H7 (cell line): Measurements from ENCODE around the gene RNF151. TPM values are rescaled to one million over a fixed set of nuclear protein-coding genes. Genes with fewer than 3 reads are reported as not detected.
"Not testable (repeated sequence)": the region's sequence is repeated elsewhere in the genome, so short reads cannot be mapped to it uniquely, and the experiment has no call there.

Experiments used
- DNase-seq: peaks from one replicate; pipeline ENCODE4 v3.0.0; 2012
- H3K27me3 ChIP-seq: 2 replicates; pipeline ENCODE4 v1.6.0; 2011; ENCODE audit warnings: mild to moderate bottlenecking, low read length; ENCODE audit not compliant: control insufficient read depth, insufficient read depth
- H3K36me3 ChIP-seq: replicated peaks from 2 replicates; pipeline ENCODE4 v1.5.1; 2011; ENCODE audit warnings: low read length; ENCODE audit not compliant: control insufficient read depth, insufficient read depth
- H3K4me3 ChIP-seq: 2 replicates; pipeline ENCODE4 v1.5.1; 2011; ENCODE audit warnings: low read depth, mild to moderate bottlenecking, control low read depth, low read length, moderate library complexity; ENCODE audit not compliant: insufficient read depth
- total RNA-seq: library from RNA; depleted of rRNA; stranded (reverse); fragments of >200 nt; shearing (Covaris generic); gene quantifications from 2 replicates; pipeline ENCODE4 v1.2.3, GENCODE V29; 2014

RNF151 gene
- total RNA-seq, 1 experiment from 2014 or later: not detected

GRCh38 chr16:1944612-1945199 lies 21.9 kb upstream of the RNF151 start:
- peaks cover 3% of the 10 kb centered on the region; the same call in 1 of the 2 replicates for H3K27me3 ChIP-seq
- DNase-seq: no peak
- peaks cover 4% of the 10 kb centered on the region for H3K36me3 ChIP-seq
- H3K4me3 ChIP-seq: no peak overlapping the region

GRCh38 chr16:1945559-1946391 lies 20.9 kb upstream of the RNF151 start:
- no peak for DNase-seq
- 0 out of 2 replicates have a peak, but pooled peaks cover under 1% of the 10 kb centered on the region for H3K36me3 ChIP-seq
- H3K4me3 ChIP-seq: no peak overlapping the region
- H3K27me3 ChIP-seq: peaks cover 3% of the 10 kb centered on the region; the same call in 1 of the 2 replicates

- Histone ChIP-seq H3K36me3 (no peaks in the 10 kb centered on the region), H3K4me3 (no peak overlapping the region), H3K27me3 (peaks cover 3% of the 10 kb centered on the region; the same call in 1 of the 2 replicates)
- DNase-seq: peak; percentile 72
Observed at GRCh38 chr16:1946495-1947368, 19.9 kb upstream of the RNF151 start.

GRCh38 chr16:1947369-1947670 lies 19.3 kb upstream of the RNF151 start:
- no peak overlapping the region for H3K4me3 ChIP-seq
- peaks cover 1% of the 10 kb centered on the region; the same call in 1 of the 2 replicates for H3K27me3 ChIP-seq
- DNase-seq: no peak
- no peaks in the 10 kb centered on the region for H3K36me3 ChIP-seq

GRCh38 chr16:1949507-1949906 lies 17.1 kb upstream of the RNF151 start:
- no peaks in the 10 kb centered on the region for H3K36me3 ChIP-seq
- DNase-seq: no peak
- H3K4me3 ChIP-seq: no peak overlapping the region
- no peaks in the 10 kb centered on the region; the same call in 1 of the 2 replicates for H3K27me3 ChIP-seq

- DNase-seq: no peak
- H3K4me3 ChIP-seq: no peak overlapping the region
- no peaks in the 10 kb centered on the region; the same call in 1 of the 2 replicates for H3K27me3 ChIP-seq
- H3K36me3 ChIP-seq: no peaks in the 10 kb centered on the region
Observed at GRCh38 chr16:1950047-1950446, 16.6 kb upstream of the RNF151 start.

- DNase-seq: no peak
- Histone ChIP-seq H3K27me3 (no peaks in the 10 kb centered on the region; the same call in 1 of the 2 replicates), H3K36me3 (no peaks in the 10 kb centered on the region), H3K4me3 (no peak overlapping the region)
Observed at GRCh38 chr16:1950559-1950958, 16.1 kb upstream of the RNF151 start.

GRCh38 chr16:1953734-1954133 lies 12.9 kb upstream of the RNF151 start:
- Histone ChIP-seq H3K27me3 (no peaks in the 10 kb centered on the region; the same call in 1 of the 2 replicates), H3K4me3 (no peak overlapping the region), H3K36me3 (no peaks in the 10 kb centered on the region)
- DNase-seq: no peak

GRCh38 chr16:1957434-1958142 lies 9.1 kb upstream of the RNF151 start:
- peaks cover 11% of the 10 kb centered on the region for H3K36me3 ChIP-seq
- H3K27me3 ChIP-seq, DNase-seq, H3K4me3 ChIP-seq: not testable (repeated sequence)

- not testable (repeated sequence) for H3K4me3 ChIP-seq, DNase-seq, H3K27me3 ChIP-seq
- H3K36me3 ChIP-seq: peaks cover 15% of the 10 kb centered on the region
Observed at GRCh38 chr16:1958143-1958491, 8.5 kb upstream of the RNF151 start.

- DNase-seq: no peak
- Histone ChIP-seq H3K36me3 (peaks cover 21% of the 10 kb centered on the region), H3K27me3 (no peaks in the 10 kb centered on the region), H3K4me3 (peak overlapping the region; percentile 96)
Observed at GRCh38 chr16:1958715-1959268, 7.9 kb upstream of the RNF151 start.

GRCh38 chr16:1959269-1960039 lies 7.2 kb upstream of the RNF151 start, which contains the start of gene NDUFB10:
Gene NDUFB10 (plus strand): TSS chr16:1959538. CDS start chr16:1959625, 87 bp downstream.
- Histone ChIP-seq H3K36me3 (peaks cover 23% of the 10 kb centered on the region), H3K4me3 (peak within 1 kb of the TSS; percentile 96), H3K27me3 (no peaks in the 10 kb centered on the region)
- DNase-seq: peak; percentile 98
